HCT116 (cell line): Measurements from ENCODE around the gene LILRB3. TPM values are rescaled to one million over a fixed set of nuclear protein-coding genes. Genes with fewer than 3 reads are reported as not detected.
A peak's percentile ranks its signal among the peaks of the same experiment; 100 is the strongest.

Experiments
- ATAC-seq: fragments of 200-7000 bp; cut with Tn5 transposase; 2 replicates; pipeline ENCODE4 v1.9.1; 2020; ENCODE audit warnings: mild to moderate bottlenecking, moderate library complexity
- BruUV-seq: library from RNA; stranded (reverse); fragments of 400-500 nt; replicated peaks from 2 replicates; lab custom pipeline; 2021; lab: Mats Ljungman, UMichigan
- CTCF ChIA-PET: fragments of 300-600 bp; sonication (Branson Sonifier 250); formaldehyde crosslinking; loops from one replicate; lab custom pipeline; 2021; ENCODE audit warnings: antibody characterized with exemption; lab: Charles Lee
- POLR2A ChIA-PET: fragments of 300-600, 350-600 bp; sonication (Branson Sonifier 250); formaldehyde crosslinking; loops from one replicate; lab custom pipeline; 2021; ENCODE audit warnings: antibody characterized with exemption; lab: Charles Lee
- RAD21 ChIA-PET, 2 experiments: fragments of 300-600 bp; sonication (Branson Sonifier 250); formaldehyde crosslinking; loops; one replicate each; lab custom pipeline; 2023; ENCODE audit warnings: low total read pairs in 2 of 2; ENCODE audit not compliant: uncharacterized antibody in 2 of 2, unreplicated experiment in 2 of 2, low non-redundant PET in 1 of 2; lab: Charles Lee
- DNase-seq: peaks from one replicate; pipeline ENCODE4 v3.0.0-alpha.2; 2010; ENCODE audit warnings: low read depth, low spot score
- H2AFZ ChIP-seq: fragments of 200-600 bp; shearing (Covaris generic), sonication (generic); 2 replicates; pipeline ENCODE4 v1.6.1; 2017; ENCODE audit warnings: low read depth, mixed run types, mixed read lengths, antibody characterized with exemption, low read length; ENCODE audit not compliant: poor library complexity, severe bottlenecking
- H3K27ac ChIP-seq: 2 replicates; pipeline ENCODE4 v1.5.1; 2012; ENCODE audit warnings: low read depth, low read length
- H3K27me3 ChIP-seq: fragments of 200-600 bp; sonication (generic); 2 replicates; pipeline ENCODE4 v1.6.1; 2016; ENCODE audit warnings: mixed run types, low read length, mixed read lengths; ENCODE audit not compliant: insufficient read depth
- H3K36me3 ChIP-seq, 2 experiments: fragments of 200-500 bp in 1 of 2; fragments of 200-600 bp in 1 of 2; sonication (Bioruptor generic) in 1 of 2; sonication (generic) in 1 of 2; 2 replicates each; pipeline versions ENCODE4 v1.5.1 to v1.6.1; 2014 to 2016; ENCODE audit warnings: low read length in 2 of 2, inconsistent platforms in 1 of 2, mixed read lengths in 1 of 2, mixed run types in 1 of 2; ENCODE audit not compliant: insufficient read depth in 2 of 2, control insufficient read depth in 1 of 2
- H3K4me1 ChIP-seq, 2 experiments: fragments of 200-600 bp in 1 of 2; sonication (generic) in 1 of 2; 2 replicates each; pipeline versions ENCODE4 v1.5.1 to v1.6.1; 2012 to 2017; ENCODE audit warnings: low read length in 2 of 2, inconsistent platforms in 1 of 2, mild to moderate bottlenecking in 1 of 2, mixed read lengths in 1 of 2, mixed run types in 1 of 2, moderate library complexity in 1 of 2; ENCODE audit not compliant: insufficient read depth in 2 of 2, control insufficient read depth in 1 of 2
- H3K4me2 ChIP-seq: fragments of 200-600 bp; sonication (generic); 2 replicates; pipeline ENCODE4 v1.6.1; 2017; ENCODE audit warnings: mixed run types, low read length, mixed read lengths
- H3K4me3 ChIP-seq, 2 experiments: fragments of 200-600 bp in 1 of 2; sonication (generic) in 1 of 2; replicated peaks in 1 of 2; 2 replicates each; pipeline ENCODE4 v1.5.1; 2011 to 2016; ENCODE audit warnings: low read length in 2 of 2, control low read depth in 1 of 2, low read depth in 1 of 2, mild to moderate bottlenecking in 1 of 2, mixed read lengths in 1 of 2, mixed run types in 1 of 2
- H3K79me2 ChIP-seq: fragments of 200-600 bp; sonication (generic); 2 replicates; pipeline ENCODE4 v1.6.1; 2017; ENCODE audit warnings: mild to moderate bottlenecking, mixed run types, low read length, moderate library complexity, mixed read lengths; ENCODE audit not compliant: insufficient read depth
- H3K9ac ChIP-seq: fragments of 200-600 bp; sonication (generic); 2 replicates; pipeline ENCODE4 v1.6.1; 2016; ENCODE audit warnings: low read length, mixed read lengths
- H3K9me2 ChIP-seq: fragments of 200-600 bp; sonication (generic), shearing (Covaris generic); 2 replicates; pipeline ENCODE4 v1.6.1; 2017; ENCODE audit warnings: mixed run types, mild to moderate bottlenecking, moderate library complexity; ENCODE audit not compliant: insufficient read depth
- H3K9me3 ChIP-seq, 2 experiments: fragments of 200-500 bp in 1 of 2; fragments of 200-600 bp in 1 of 2; sonication (Bioruptor generic) in 1 of 2; sonication (generic) in 1 of 2; 2 replicates each; pipeline ENCODE4 v1.6.1; 2014 to 2017; ENCODE audit warnings: low read length in 2 of 2, mixed read lengths in 2 of 2, inconsistent platforms in 1 of 2, low read depth in 1 of 2, mild to moderate bottlenecking in 1 of 2, mixed run types in 1 of 2, moderate library complexity in 1 of 2; ENCODE audit not compliant: control insufficient read depth in 1 of 2, insufficient read depth in 1 of 2
- H4K20me1 ChIP-seq: fragments of 200-600 bp; sonication (generic), shearing (Covaris generic); 2 replicates; pipeline ENCODE4 v1.6.1; 2017; ENCODE audit warnings: mixed run types, mild to moderate bottlenecking, moderate library complexity; ENCODE audit not compliant: insufficient read depth
- CBX3 ChIP-seq: IDR thresholded peaks from 2 replicates; pipeline ENCODE4 v1.6.1; 2012; ENCODE audit warnings: low read depth
- CEBPB ChIP-seq: IDR thresholded peaks from 2 replicates; pipeline ENCODE4 v1.6.1; 2012; ENCODE audit warnings: low read depth
- EGR1 ChIP-seq: IDR thresholded peaks from 2 replicates; pipeline ENCODE4 v1.6.1; 2012; ENCODE audit warnings: low read depth
- EZH2 ChIP-seq: fragments of 200-600 bp; sonication (generic); IDR thresholded peaks from 2 replicates; pipeline ENCODE4 v1.6.1; 2017; ENCODE audit warnings: antibody characterized with exemption, mixed run types
- FOSL1 ChIP-seq: IDR thresholded peaks from 2 replicates; pipeline ENCODE4 v1.6.1; 2012; ENCODE audit warnings: low read depth
- JUND ChIP-seq: IDR thresholded peaks from 2 replicates; pipeline ENCODE4 v1.6.1; 2012
- POLR2A ChIP-seq: IDR thresholded peaks from 2 replicates; pipeline ENCODE4 v1.7.0; 2011; ENCODE audit warnings: borderline replicate concordance; ENCODE audit not compliant: insufficient read depth, insufficient read length; ENCODE audit errors: extremely low read depth
- POLR2AphosphoS5 ChIP-seq: IDR thresholded peaks from 2 replicates; pipeline ENCODE4 v1.6.1; 2011; ENCODE audit warnings: mild to moderate bottlenecking, low read depth, low read length, moderate library complexity
- RAD21 ChIP-seq: IDR thresholded peaks from 2 replicates; pipeline ENCODE4 v1.6.1; 2012; ENCODE audit warnings: low read depth, mild to moderate bottlenecking
- SIN3A ChIP-seq: IDR thresholded peaks from 2 replicates; pipeline ENCODE4 v1.6.1; 2012; ENCODE audit warnings: low read depth
- SP1 ChIP-seq: IDR thresholded peaks from 2 replicates; pipeline ENCODE4 v1.6.1; 2012; ENCODE audit warnings: low read depth
- TCF7L2 ChIP-seq: IDR thresholded peaks from 2 replicates; pipeline ENCODE4 v1.7.0; 2011; ENCODE audit warnings: borderline replicate concordance, inconsistent platforms; ENCODE audit not compliant: insufficient read depth, insufficient read length; ENCODE audit errors: extremely low read depth
- ZFX ChIP-seq: fragments of 450-650 bp; IDR thresholded peaks from 2 replicates; pipeline ENCODE4 v1.6.1; 2017
- ZNF274 ChIP-seq: fragments of 200-500 bp; sonication (Bioruptor generic); IDR thresholded peaks from 2 replicates; pipeline ENCODE4 v1.6.1; 2014; ENCODE audit warnings: mild to moderate bottlenecking, low read depth, low read length, inconsistent platforms
- intact Hi-C: fragments of 100-400 bp; cut with micrococcal nuclease; formaldehyde crosslinking; loops from 2 replicates; pipeline ENCODE4 v1.10.0; 2022
- total RNA-seq: library from RNA; stranded (reverse); gene quantifications from one replicate; pipeline ENCODE4 v1.2.1, GENCODE V29; 2021; ENCODE audit not compliant: unreplicated experiment
- TF ChIP-seq, protein P1 (sequence below), 3 experiments: fragments of 200-600 bp in 1 of 3; sonication (generic) in 1 of 3; IDR thresholded peaks in 2 of 3; conservative IDR thresholded peaks in 1 of 3; 2 replicates each; pipeline ENCODE4 v1.5.1; 2012 to 2017; ENCODE audit warnings: low read depth in 2 of 3, low read length in 2 of 3, antibody characterized with exemption in 1 of 3, borderline replicate concordance in 1 of 3, control low read depth in 1 of 3, mild to moderate bottlenecking in 1 of 3, mixed read lengths in 1 of 3, mixed run types in 1 of 3, moderate library complexity in 1 of 3; ENCODE audit not compliant: insufficient read depth in 1 of 3
- TF ChIP-seq, protein P2 (sequence below): IDR thresholded peaks from 2 replicates; pipeline ENCODE4 v1.6.1; 2012
- TF ChIP-seq, protein P3 (sequence below): IDR thresholded peaks from 2 replicates; pipeline ENCODE4 v1.6.1; 2011; ENCODE audit warnings: mild to moderate bottlenecking, low read length, moderate library complexity; ENCODE audit not compliant: insufficient replicate concordance; ENCODE audit errors: extremely low read depth

LILRB3 gene
- total RNA-seq, 1 experiment from 2014 or later: 0.12 TPM

DNA sequence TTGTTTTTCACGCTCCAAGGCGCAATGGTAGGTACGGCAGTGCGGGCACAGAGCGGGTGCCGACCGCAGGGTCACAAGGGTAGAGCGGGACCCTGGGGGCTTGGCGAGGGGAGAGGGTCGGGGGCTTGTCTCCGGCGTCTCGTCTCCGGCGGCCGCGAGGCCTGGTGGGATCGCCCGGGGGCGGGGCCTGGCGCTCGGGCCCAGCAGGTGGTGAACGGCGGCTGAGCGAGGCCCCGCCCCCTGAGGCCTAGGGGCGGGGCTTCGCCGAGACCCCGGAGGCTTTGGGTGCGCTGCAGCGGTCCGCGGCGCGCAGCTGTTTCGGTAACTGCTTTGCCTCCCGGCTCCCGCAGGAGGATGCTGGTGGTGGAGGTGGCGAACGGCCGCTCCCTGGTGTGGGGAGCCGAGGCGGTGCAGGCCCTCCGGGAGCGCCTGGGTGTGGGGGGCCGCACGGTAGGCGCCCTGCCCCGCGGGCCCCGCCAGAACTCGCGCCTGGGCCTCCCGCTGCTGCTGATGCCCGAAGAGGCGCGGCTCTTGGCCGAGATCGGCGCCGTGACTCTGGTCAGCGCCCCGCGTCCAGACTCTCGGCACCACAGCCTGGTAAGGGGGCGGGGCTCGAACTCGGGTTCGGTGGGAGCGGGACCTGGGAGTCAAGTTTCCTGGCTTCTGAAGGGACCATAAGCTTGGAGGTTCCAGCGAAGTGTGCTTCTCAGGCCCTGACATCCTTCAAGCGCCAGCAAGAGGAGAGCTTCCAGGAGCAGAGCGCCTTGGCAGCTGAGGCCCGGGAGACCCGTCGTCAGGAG lies 31.6 kb downstream of the LILRB3 start, which contains the start of gene TSEN34:
TSEN34 (plus strand) TSS at position 298 of the 800 bp plus-strand sequence; CDS start at position 355, 57 bp downstream.
- TSS peak; percentile 36 for BruUV-seq
- H3K27ac ChIP-seq: peak within 1 kb of the TSS; percentile 100
- peak within 1 kb of the TSS; percentile 92 for H3K9ac ChIP-seq
- POLR2A ChIA-PET: interaction anchor here (1.1 to 7.0 kb wide), 6 partner anchors 10 to 32 kb away, joined by 3 to 126 read pairs (median 12); partner anchors contain the start of genes LENG1, RPS9 and TMC4
- ATAC-seq (peak; percentile 32), DNase-seq (peak; percentile 59)
- CTCF ChIA-PET: interaction anchor here (0.7 to 2.1 kb wide), 4 partner anchors 21 to 75 kb away, joined by 3 to 13 read pairs (median 4); no protein-coding TSS in a partner anchor
- no peaks in the 10 kb centered on the region for H3K9me3 ChIP-seq
- peaks cover 44% of the 10 kb centered on the region for H3K79me2 ChIP-seq
- H3K4me3 ChIP-seq: peak within 1 kb of the TSS; percentile 80 to 91
- H3K36me3 ChIP-seq: peaks cover 10 to 23% of the 10 kb centered on the region in 2 experiments
- H3K9me2 ChIP-seq: no peaks in the 10 kb centered on the region
- no peak within 1 kb of the TSS for H2AFZ ChIP-seq
- TF ChIP-seq CBX3 (no peak), ZNF274 (no peak), RAD21 (no peak), SP1 (no peak), FOSL1 (no peak), JUND (no peak), EGR1 (no peak; the same call in 1 of the 2 replicates), CEBPB (no peak), SIN3A (no peak), POLR2A (peak; percentile 46), TCF7L2 (no peak), EZH2 (no peak), POLR2AphosphoS5 (peak; percentile 76), ZFX (peak; percentile 90)
- TF ChIP-seq, protein P1, sequence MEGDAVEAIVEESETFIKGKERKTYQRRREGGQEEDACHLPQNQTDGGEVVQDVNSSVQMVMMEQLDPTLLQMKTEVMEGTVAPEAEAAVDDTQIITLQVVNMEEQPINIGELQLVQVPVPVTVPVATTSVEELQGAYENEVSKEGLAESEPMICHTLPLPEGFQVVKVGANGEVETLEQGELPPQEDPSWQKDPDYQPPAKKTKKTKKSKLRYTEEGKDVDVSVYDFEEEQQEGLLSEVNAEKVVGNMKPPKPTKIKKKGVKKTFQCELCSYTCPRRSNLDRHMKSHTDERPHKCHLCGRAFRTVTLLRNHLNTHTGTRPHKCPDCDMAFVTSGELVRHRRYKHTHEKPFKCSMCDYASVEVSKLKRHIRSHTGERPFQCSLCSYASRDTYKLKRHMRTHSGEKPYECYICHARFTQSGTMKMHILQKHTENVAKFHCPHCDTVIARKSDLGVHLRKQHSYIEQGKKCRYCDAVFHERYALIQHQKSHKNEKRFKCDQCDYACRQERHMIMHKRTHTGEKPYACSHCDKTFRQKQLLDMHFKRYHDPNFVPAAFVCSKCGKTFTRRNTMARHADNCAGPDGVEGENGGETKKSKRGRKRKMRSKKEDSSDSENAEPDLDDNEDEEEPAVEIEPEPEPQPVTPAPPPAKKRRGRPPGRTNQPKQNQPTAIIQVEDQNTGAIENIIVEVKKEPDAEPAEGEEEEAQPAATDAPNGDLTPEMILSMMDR (IDR thresholded peaks at IDR 0.05 in 2 of 3, conservative IDR thresholded peaks at IDR 0.05 in 1 of 3; ENCODE audit: borderline replicate concordance in 1 of 3, insufficient read depth in 1 of 3, low read depth in 2 of 3, low read length in 2 of 3): no peak
- TF ChIP-seq, protein P2, sequence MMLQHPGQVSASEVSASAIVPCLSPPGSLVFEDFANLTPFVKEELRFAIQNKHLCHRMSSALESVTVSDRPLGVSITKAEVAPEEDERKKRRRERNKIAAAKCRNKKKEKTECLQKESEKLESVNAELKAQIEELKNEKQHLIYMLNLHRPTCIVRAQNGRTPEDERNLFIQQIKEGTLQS: no peak
- TF ChIP-seq, protein P3, sequence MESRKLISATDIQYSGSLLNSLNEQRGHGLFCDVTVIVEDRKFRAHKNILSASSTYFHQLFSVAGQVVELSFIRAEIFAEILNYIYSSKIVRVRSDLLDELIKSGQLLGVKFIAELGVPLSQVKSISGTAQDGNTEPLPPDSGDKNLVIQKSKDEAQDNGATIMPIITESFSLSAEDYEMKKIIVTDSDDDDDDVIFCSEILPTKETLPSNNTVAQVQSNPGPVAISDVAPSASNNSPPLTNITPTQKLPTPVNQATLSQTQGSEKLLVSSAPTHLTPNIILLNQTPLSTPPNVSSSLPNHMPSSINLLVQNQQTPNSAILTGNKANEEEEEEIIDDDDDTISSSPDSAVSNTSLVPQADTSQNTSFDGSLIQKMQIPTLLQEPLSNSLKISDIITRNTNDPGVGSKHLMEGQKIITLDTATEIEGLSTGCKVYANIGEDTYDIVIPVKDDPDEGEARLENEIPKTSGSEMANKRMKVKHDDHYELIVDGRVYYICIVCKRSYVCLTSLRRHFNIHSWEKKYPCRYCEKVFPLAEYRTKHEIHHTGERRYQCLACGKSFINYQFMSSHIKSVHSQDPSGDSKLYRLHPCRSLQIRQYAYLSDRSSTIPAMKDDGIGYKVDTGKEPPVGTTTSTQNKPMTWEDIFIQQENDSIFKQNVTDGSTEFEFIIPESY: no peak
- H3K27me3 ChIP-seq: no peaks in the 10 kb centered on the region
- intact Hi-C loops: no loop called here
- H4K20me1 ChIP-seq: no peaks in the 10 kb centered on the region
- H3K4me1 ChIP-seq: peaks cover 13 to 21% of the 10 kb centered on the region in 2 experiments
- RAD21 ChIA-PET: no interaction called here
- H3K4me2 ChIP-seq: peak within 1 kb of the TSS; percentile 99
